ENCODE results near the gene FFAR1. TPM values are rescaled to one million over a fixed set of nuclear protein-coding genes. Genes with fewer than 3 reads are reported as not detected.

Gene FFAR1
- total RNA-seq, 4 donors from 2014 or later = not detected

DNA sequence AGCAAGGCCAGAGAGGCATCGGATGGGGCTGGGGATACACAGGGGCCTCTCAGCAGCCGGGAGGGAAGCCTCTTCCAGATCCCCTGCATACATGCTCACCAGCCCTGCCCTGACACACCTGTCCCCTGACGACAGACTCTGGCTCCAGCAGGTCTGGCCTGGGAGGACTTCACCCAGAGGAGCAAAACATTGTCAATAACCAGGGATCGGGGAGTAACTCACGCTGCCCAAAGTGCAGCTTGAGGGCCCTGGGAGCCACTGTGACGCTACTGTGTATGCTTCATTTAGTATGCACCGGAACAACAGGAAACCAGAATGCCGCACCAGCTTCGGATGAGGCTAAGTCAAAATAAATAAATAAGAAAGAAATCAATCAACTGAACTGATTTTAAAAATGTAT, 31.1 kb upstream of the FFAR1 start:
- no peak for DNase-seq (ENCODE audit: low spot score in 2 of 2)
- TF ChIP-seq, protein P1, sequence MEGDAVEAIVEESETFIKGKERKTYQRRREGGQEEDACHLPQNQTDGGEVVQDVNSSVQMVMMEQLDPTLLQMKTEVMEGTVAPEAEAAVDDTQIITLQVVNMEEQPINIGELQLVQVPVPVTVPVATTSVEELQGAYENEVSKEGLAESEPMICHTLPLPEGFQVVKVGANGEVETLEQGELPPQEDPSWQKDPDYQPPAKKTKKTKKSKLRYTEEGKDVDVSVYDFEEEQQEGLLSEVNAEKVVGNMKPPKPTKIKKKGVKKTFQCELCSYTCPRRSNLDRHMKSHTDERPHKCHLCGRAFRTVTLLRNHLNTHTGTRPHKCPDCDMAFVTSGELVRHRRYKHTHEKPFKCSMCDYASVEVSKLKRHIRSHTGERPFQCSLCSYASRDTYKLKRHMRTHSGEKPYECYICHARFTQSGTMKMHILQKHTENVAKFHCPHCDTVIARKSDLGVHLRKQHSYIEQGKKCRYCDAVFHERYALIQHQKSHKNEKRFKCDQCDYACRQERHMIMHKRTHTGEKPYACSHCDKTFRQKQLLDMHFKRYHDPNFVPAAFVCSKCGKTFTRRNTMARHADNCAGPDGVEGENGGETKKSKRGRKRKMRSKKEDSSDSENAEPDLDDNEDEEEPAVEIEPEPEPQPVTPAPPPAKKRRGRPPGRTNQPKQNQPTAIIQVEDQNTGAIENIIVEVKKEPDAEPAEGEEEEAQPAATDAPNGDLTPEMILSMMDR (IDR thresholded peaks at IDR 0.05) = no peak
- TF ChIP-seq POLR2A (IDR thresholded peaks at IDR 0.05) = no peak
- H3K4me3 ChIP-seq (ENCODE audit: low read depth, poor library complexity, severe bottlenecking) = no peak overlapping the region
- intact Hi-C loops (cut with DNase I; ENCODE audit: low total_unique reads) = no loop called here
- WGBS, 2 donors = 78 to 88% methylated on average over 9 of the region's 9 CpGs

GRCh38 chr19:35317464-35318043, 30.1 kb upstream of the FFAR1 start:
- H3K4me3 ChIP-seq (ENCODE audit: low read depth, poor library complexity, severe bottlenecking) = no peak overlapping the region
- DNase-seq (ENCODE audit: low spot score in 2 of 2) = peak in 1 of 2 donors; percentile 41
- TF ChIP-seq POLR2A (IDR thresholded peaks at IDR 0.05) = no peak
- TF ChIP-seq, protein P1 (IDR thresholded peaks at IDR 0.05) = no peak
- whole genome bisulfite sequencing, 2 donors = 77 to 81% methylated on average over 7 of the region's 7 CpGs
- intact Hi-C loops (cut with DNase I; ENCODE audit: low total_unique reads) = no loop called here

DNA sequence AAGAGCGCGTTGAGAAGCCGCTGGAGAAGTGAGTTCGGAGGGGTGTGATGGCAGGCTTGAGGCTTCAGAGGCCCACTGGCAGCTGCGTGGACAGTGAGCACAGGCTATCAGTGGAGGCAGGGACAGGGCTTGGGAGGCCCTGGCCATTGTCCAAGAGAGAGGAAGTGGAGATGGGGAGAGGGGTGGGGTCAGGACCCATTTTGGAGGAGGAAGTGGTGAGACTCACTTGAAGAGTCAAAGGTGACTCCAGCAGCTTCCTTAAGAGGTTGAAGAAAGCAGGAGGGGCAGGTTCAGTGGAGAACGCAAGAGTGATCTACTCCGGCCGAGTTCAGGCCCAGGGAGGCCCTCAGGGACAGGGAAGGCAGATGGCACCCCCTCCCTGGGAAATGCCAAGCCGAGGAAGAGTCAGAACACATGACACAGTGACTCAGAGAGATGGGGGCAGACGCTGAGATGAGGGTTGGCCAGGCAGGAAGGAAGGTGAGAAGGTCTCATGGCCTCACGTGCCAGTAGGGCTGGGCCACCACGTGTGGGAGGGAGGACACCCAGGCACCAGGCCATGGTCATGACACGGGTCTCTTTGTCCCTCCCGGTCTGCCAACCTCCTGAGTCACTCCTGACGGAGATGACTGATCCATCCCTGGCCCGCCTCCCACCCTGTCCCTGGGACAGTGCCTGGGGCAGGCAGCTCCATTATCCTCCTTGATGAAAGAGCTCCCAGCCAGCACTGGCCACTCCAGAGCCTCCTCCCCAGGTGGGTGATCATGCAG, 28.8 kb upstream of the FFAR1 start:
- intact Hi-C loops (cut with DNase I; ENCODE audit: low total_unique reads) = no loop called here
- TF ChIP-seq, protein P1 (IDR thresholded peaks at IDR 0.05) = no peak
- no peak for TF ChIP-seq POLR2A (IDR thresholded peaks at IDR 0.05)
- no peak overlapping the region for H3K4me3 ChIP-seq (ENCODE audit: low read depth, poor library complexity, severe bottlenecking)
- 35 to 38% methylated on average over 16 of the region's 16 CpGs for WGBS, 2 donors
- peak; percentile 84 to 95 for DNase-seq (ENCODE audit: low spot score in 2 of 2)

DNA sequence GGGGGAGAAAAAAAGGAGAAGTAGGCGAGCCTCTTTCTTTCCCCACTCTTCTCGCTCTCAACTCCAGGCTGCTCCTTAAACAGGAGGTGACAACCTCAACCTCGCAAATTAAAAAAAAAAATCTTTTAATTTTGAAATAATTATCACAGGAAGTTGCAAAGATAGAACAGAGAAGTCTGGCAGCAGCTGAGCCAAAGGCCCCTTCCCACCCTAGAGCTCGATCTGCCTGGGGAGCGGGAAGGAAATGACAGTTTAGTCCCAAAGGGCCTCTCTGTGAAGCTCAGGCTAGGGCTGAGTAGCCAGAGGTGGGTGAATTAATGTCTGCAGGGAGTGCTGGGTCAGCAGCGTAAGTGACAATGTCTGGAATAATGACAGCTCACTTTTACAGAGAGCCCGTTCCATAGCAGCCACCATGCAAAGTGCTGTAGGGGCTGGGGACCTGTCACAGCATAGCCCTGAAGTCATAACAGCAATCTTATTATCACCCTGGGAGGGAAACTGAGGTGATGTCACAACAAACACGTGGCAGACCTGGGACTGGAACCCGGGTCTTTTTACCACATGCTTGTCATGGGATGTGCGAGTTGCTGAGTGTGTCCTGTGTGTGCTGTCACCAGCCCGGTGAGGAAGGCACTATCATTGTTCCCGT, 27.5 kb upstream of the FFAR1 start:
- TF ChIP-seq POLR2A (IDR thresholded peaks at IDR 0.05) = no peak
- TF ChIP-seq, protein P1 (IDR thresholded peaks at IDR 0.05) = no peak
- DNase-seq (ENCODE audit: low spot score in 2 of 2) = no peak
- intact Hi-C loops (cut with DNase I; ENCODE audit: low total_unique reads) = no loop called here
- 65 to 66% methylated on average over 12 of the region's 12 CpGs for WGBS, 2 donors
- H3K4me3 ChIP-seq (ENCODE audit: low read depth, poor library complexity, severe bottlenecking) = no peak overlapping the region

- 87 to 91% methylated on average over 2 of the region's 2 CpGs for WGBS, 2 donors
- intact Hi-C loops (cut with DNase I; ENCODE audit: low total_unique reads) = no loop called here
- H3K4me3 ChIP-seq (ENCODE audit: low read depth, poor library complexity, severe bottlenecking) = no peak overlapping the region
- TF ChIP-seq POLR2A (IDR thresholded peaks at IDR 0.05) = no peak
- TF ChIP-seq, protein P1 (IDR thresholded peaks at IDR 0.05) = no peak
- no peak for DNase-seq (ENCODE audit: low spot score in 2 of 2)
Measured at GRCh38 chr19:35321291-35321690, 26.4 kb upstream of the FFAR1 start.

Measured in lower leg skin (tissue), 4 donors.